K562 (cell line): ENCODE measurements around the gene B3GALT4. TPM values are rescaled to one million over a fixed set of nuclear protein-coding genes. Genes with fewer than 3 reads are reported as not detected.

Experiments
- AFF4 ChIP-seq: sonication (generic); formaldehyde crosslinking; IDR thresholded peaks from 2 replicates; pipeline ENCODE4 v1.8.0; 2023; ENCODE audit warnings: mild to moderate bottlenecking, missing genetic modification reagents
- BCL6 ChIP-seq: fragments of 250-450 bp; sonication (Bioruptor Pico); IDR thresholded peaks from 2 replicates; pipeline ENCODE4 v1.4.0; 2020
- BRD9 ChIP-seq: fragments of 450-650 bp; IDR thresholded peaks from 2 replicates; pipeline ENCODE4 v1.6.1; 2018; ENCODE audit warnings: low read depth; ENCODE audit not compliant: partially characterized antibody
- CAMTA2 ChIP-seq: fragments of 250-450 bp; sonication (Bioruptor Pico); conservative IDR thresholded peaks from 2 replicates; pipeline ENCODE4 v1.5.1; 2022
- DEAF1 ChIP-seq: fragments of 450-650 bp; formaldehyde crosslinking; IDR thresholded peaks from 2 replicates; pipeline ENCODE4 v1.4.0; 2020; ENCODE audit warnings: mild to moderate bottlenecking, moderate library complexity
- ERF ChIP-seq: fragments of 450-650 bp; formaldehyde crosslinking; IDR thresholded peaks from 2 replicates; pipeline ENCODE4 v1.4.0; 2020; ENCODE audit warnings: mild to moderate bottlenecking, mixed read lengths
- HDAC8 ChIP-seq: fragments of 450-650 bp; IDR thresholded peaks from 2 replicates; pipeline ENCODE4 v1.6.1; 2016; ENCODE audit warnings: mild to moderate bottlenecking, missing genetic modification characterization, moderate library complexity, missing compliant biosample characterization
- MCM7 ChIP-seq, 2 experiments: fragments of 450-650 bp; IDR thresholded peaks; 2 replicates each; pipeline ENCODE4 v1.6.1; 2016 to 2018
- MTA1 ChIP-seq: fragments of 450-650 bp; IDR thresholded peaks from 2 replicates; pipeline ENCODE4 v1.6.1; 2017; ENCODE audit warnings: borderline replicate concordance
- RBBP5 ChIP-seq: fragments of 200-600 bp; sonication (generic); IDR thresholded peaks from 2 replicates; pipeline ENCODE4 v1.6.1; 2012; ENCODE audit warnings: borderline replicate concordance, mild to moderate bottlenecking, low read length, control low read depth, inconsistent platforms; ENCODE audit not compliant: insufficient read depth, poor library complexity, severe bottlenecking
- RBM22 ChIP-seq: fragments of 200-400 bp; formaldehyde crosslinking; IDR thresholded peaks from 2 replicates; pipeline ENCODE4 v1.6.1; 2018; ENCODE audit warnings: low read length, low read depth; ENCODE audit not compliant: poor library complexity, severe bottlenecking
- SMAD3 ChIP-seq: fragments of 450-650 bp; formaldehyde crosslinking; conservative IDR thresholded peaks from 2 replicates; pipeline ENCODE4 v1.4.0; 2020; ENCODE audit warnings: mild to moderate bottlenecking
- TAF1 ChIP-seq: IDR thresholded peaks from 2 replicates; pipeline ENCODE4 v1.6.1; 2011; ENCODE audit warnings: mild to moderate bottlenecking, low read length, moderate library complexity; ENCODE audit not compliant: insufficient read depth, control insufficient read depth, severe bottlenecking; ENCODE audit errors: extremely low read depth
- ZNF445 ChIP-seq: fragments of 250-450 bp; sonication (Bioruptor Pico); IDR thresholded peaks from 2 replicates; pipeline ENCODE4 v1.4.0; 2020; ENCODE audit warnings: low read depth, mild to moderate bottlenecking, moderate library complexity
- polyA plus RNA-seq, 8 experiments: library from polyadenylated mRNA; depleted of rRNA in 4 of 8; stranded (reverse) in 5 of 8; unstranded in 3 of 8; fragments of >200 nt; fragmentation: Nextera tagmentation in 2 of 8; fragmentation: Illumina TruSeq in 1 of 8; extraction: Ambion mirVana in 2 of 8; extraction: Trizol in 1 of 8; gene quantifications; 2 replicates each; pipeline versions ENCODE4 v1.2.1 to v1.2.3, GENCODE V29; 2011 to 2014; ENCODE audit warnings: inconsistent platforms in 1 of 8, missing spikeins in 1 of 8
- total RNA-seq, 7 experiments: library from RNA; depleted of rRNA in 6 of 7; stranded (reverse); fragments of >200 nt in 6 of 7; fragmentation: Illumina TruSeq in 2 of 7; extraction: Trizol in 2 of 7; gene quantifications; 2 replicates each; pipeline versions ENCODE4 v1.2.1 to v1.2.3, GENCODE V29; 2011 to 2021; ENCODE audit warnings: low replicate concordance in 1 of 7
- TF ChIP-seq, protein P1 (sequence below): fragments of 250-450 bp; sonication (Bioruptor Pico); IDR thresholded peaks from 2 replicates; pipeline ENCODE4 v1.5.0; 2020; ENCODE audit warnings: mild to moderate bottlenecking
- TF ChIP-seq, protein P2 (sequence below): IDR thresholded peaks from 3 replicates; pipeline ENCODE4 v1.6.1; 2011; ENCODE audit warnings: borderline replicate concordance, mild to moderate bottlenecking; ENCODE audit not compliant: insufficient read length, insufficient read depth
- TF ChIP-seq, protein P3 (sequence below): fragments of 450-650 bp; formaldehyde crosslinking; IDR thresholded peaks from 2 replicates; pipeline ENCODE4 v1.4.0; 2020; ENCODE audit warnings: mild to moderate bottlenecking, moderate library complexity

B3GALT4 gene
- total and polyA plus RNA-seq, 9 of the 15 experiments (the other 6 are each of a cell fraction or from before 2014, with no cell fraction given), result 0.11 to 1.3 (median 0.53) TPM; not detected in 1

DNA sequence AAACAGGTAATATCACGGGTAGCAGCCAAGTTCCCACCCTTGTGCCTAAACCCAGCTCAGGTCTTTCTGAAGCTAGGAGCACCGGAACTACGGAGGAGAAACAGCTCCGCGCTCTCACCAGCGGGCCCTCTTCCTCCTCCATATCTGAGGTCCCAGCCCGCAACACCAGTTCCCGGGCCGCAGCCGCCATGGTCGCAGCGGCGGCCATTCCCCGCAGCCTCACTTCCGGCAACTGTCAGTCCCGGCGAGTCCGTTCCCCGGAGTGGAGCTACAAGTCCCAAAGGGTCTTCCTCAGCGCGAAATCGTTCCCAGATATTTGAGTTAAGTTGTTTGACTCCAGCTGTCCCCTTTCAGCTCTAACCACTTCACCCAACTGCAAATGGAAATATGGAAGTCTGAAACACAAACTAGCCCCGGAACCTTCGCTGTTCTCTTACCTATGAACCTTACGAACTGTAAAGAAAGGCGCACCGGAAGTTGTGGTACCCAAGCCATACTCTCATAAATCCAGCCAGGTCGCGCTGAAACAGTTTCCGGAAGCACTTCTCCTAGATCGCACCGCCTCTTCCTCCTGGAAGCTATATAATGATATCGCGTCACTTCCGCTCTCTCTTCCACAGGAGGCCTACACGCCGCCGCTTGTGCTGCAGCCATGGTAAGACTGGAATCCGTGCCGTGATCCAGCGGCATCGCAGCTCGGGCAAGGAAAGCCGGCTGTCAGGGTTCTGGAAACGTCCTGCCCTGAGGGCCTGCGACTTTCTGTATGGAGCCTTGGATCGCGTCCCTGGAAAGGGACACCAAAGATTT, 5.3 kb upstream of the B3GALT4 start, which contains the start of the genes RPS18 and VPS52 (continued):
- TF ChIP-seq, protein P1, sequence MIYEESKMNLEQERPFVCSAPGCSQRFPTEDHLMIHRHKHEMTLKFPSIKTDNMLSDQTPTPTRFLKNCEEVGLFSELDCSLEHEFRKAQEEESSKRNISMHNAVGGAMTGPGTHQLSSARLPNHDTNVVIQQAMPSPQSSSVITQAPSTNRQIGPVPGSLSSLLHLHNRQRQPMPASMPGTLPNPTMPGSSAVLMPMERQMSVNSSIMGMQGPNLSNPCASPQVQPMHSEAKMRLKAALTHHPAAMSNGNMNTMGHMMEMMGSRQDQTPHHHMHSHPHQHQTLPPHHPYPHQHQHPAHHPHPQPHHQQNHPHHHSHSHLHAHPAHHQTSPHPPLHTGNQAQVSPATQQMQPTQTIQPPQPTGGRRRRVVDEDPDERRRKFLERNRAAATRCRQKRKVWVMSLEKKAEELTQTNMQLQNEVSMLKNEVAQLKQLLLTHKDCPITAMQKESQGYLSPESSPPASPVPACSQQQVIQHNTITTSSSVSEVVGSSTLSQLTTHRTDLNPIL (CRISPR knock-in tag), result no peak
- TF ChIP-seq SMAD3 (peak; percentile 70), TAF1 (peak; percentile 96), HDAC8 (peak; percentile 81), ERF (CRISPR knock-in tag) (peak; percentile 94), MCM7 (IDR thresholded peaks at IDR 0.05) (no peak), BRD9 (peak; percentile 98), BCL6 (CRISPR knock-in tag) (peak; percentile 59; the same call in 1 of the 2 replicates), MTA1 (no peak), RBM22 (peak; percentile 46), ZNF445 (CRISPR knock-in tag) (no peak), DEAF1 (CRISPR knock-in tag) (0 out of 2 replicates have a peak, but pooled peaks have one; percentile 29), AFF4 (CRISPR knock-in tag) (peak; percentile 95), RBBP5 (peak; percentile 100), CAMTA2 (CRISPR knock-in tag) (0 out of 2 replicates have a peak, but pooled peaks have one; percentile 76)
- TF ChIP-seq, protein P2, sequence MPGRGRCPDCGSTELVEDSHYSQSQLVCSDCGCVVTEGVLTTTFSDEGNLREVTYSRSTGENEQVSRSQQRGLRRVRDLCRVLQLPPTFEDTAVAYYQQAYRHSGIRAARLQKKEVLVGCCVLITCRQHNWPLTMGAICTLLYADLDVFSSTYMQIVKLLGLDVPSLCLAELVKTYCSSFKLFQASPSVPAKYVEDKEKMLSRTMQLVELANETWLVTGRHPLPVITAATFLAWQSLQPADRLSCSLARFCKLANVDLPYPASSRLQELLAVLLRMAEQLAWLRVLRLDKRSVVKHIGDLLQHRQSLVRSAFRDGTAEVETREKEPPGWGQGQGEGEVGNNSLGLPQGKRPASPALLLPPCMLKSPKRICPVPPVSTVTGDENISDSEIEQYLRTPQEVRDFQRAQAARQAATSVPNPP, result no peak
- TF ChIP-seq, protein P3, sequence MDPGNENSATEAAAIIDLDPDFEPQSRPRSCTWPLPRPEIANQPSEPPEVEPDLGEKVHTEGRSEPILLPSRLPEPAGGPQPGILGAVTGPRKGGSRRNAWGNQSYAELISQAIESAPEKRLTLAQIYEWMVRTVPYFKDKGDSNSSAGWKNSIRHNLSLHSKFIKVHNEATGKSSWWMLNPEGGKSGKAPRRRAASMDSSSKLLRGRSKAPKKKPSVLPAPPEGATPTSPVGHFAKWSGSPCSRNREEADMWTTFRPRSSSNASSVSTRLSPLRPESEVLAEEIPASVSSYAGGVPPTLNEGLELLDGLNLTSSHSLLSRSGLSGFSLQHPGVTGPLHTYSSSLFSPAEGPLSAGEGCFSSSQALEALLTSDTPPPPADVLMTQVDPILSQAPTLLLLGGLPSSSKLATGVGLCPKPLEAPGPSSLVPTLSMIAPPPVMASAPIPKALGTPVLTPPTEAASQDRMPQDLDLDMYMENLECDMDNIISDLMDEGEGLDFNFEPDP (CRISPR knock-in tag), result peak; percentile 63; the same call in 1 of the 2 replicates
